H1 (cell line): ENCODE data around the gene TTLL5. TPM values are rescaled to one million over a fixed set of nuclear protein-coding genes. Genes with fewer than 3 reads are reported as not detected.

Experiments used
- CTCF ChIA-PET: fragments of 300-600 bp; sonication (Branson Sonifier 250); formaldehyde crosslinking; loops from one replicate; lab custom pipeline; 2021; ENCODE audit not compliant: partially characterized antibody; lab: Charles Lee
- POLR2A ChIA-PET: fragments of 300-600 bp; sonication (Branson Sonifier 250); formaldehyde crosslinking; loops from one replicate; lab custom pipeline; 2021; ENCODE audit warnings: inconsistent platforms; ENCODE audit not compliant: partially characterized antibody; lab: Charles Lee
- DNase-seq, 2 experiments: peaks; one replicate each; pipeline versions ENCODE4 v3.0.0 to v3.0.0-alpha.2; 2010 to 2022; ENCODE audit warnings: low spot score in 2 of 2, low read depth in 1 of 2, mixed read lengths in 1 of 2
- FAIRE-seq: peaks from 2 replicates; lab custom pipeline; 2011; peaks lifted over from hg19 to GRCh38; lab: Jason Lieb, UNC
- H2AFZ ChIP-seq: 2 replicates; pipeline ENCODE4 v1.8.1; 2012; ENCODE audit warnings: low read length, inconsistent platforms
- H2AK5ac ChIP-seq: 2 replicates; pipeline ENCODE4 v1.6.1; 2013; ENCODE audit warnings: low read depth, low read length
- H2BK120ac ChIP-seq: replicated peaks from 2 replicates; pipeline ENCODE3; 2013; ENCODE audit warnings: low read depth, low read length, inconsistent platforms
- H2BK12ac ChIP-seq: 2 replicates; pipeline ENCODE4 v1.6.1; 2013; ENCODE audit warnings: low read depth, low read length
- H2BK15ac ChIP-seq: 2 replicates; pipeline ENCODE4 v1.6.1; 2013; ENCODE audit warnings: low read length
- H2BK20ac ChIP-seq: 2 replicates; pipeline ENCODE4 v1.6.1; 2013; ENCODE audit warnings: low read length
- H2BK5ac ChIP-seq: 2 replicates; pipeline ENCODE4 v1.6.1; 2013; ENCODE audit warnings: low read depth, low read length
- H3K14ac ChIP-seq: 2 replicates; pipeline ENCODE4 v1.6.1; 2013; ENCODE audit warnings: inconsistent platforms; ENCODE audit not compliant: insufficient read length
- H3K18ac ChIP-seq: 2 replicates; pipeline ENCODE4 v1.6.1; 2013; ENCODE audit warnings: low read length; ENCODE audit errors: extremely low read depth
- H3K23ac ChIP-seq: 2 replicates; pipeline ENCODE4 v1.6.1; 2013; ENCODE audit warnings: inconsistent platforms; ENCODE audit not compliant: insufficient read length
- H3K23me2 ChIP-seq: 2 replicates; pipeline ENCODE4 v1.6.1; 2013; ENCODE audit warnings: low read depth, low read length
- H3K27ac ChIP-seq: 2 replicates; pipeline ENCODE4 v1.6.1; 2011; ENCODE audit warnings: low read depth, low read length, inconsistent platforms
- H3K27me3 ChIP-seq, 4 experiments: replicated peaks in 1 of 4; 1 replicate in 1 of 4; 2 replicates in 3 of 4; pipeline versions ENCODE4 v1.6.1 to v1.8.1; 2011 to 2013; ENCODE audit warnings: low read length in 3 of 4, mild to moderate bottlenecking in 3 of 4, inconsistent platforms in 2 of 4, mixed read lengths in 2 of 4, moderate library complexity in 1 of 4; ENCODE audit not compliant: control insufficient read depth in 3 of 4, insufficient read depth in 3 of 4; ENCODE audit errors: extremely low read depth in 1 of 4
- H3K36me3 ChIP-seq, 4 experiments: 2 replicates each; pipeline versions ENCODE4 v1.6.1 to v1.8.1; 2011 to 2013; ENCODE audit warnings: mild to moderate bottlenecking in 4 of 4, low read length in 3 of 4, moderate library complexity in 2 of 4, control low read depth in 1 of 4, inconsistent platforms in 1 of 4; ENCODE audit not compliant: insufficient read depth in 4 of 4, control insufficient read depth in 2 of 4
- H3K4ac ChIP-seq: replicated peaks from 2 replicates; pipeline ENCODE3; 2013; ENCODE audit warnings: low read length, low read depth, mixed read lengths, inconsistent platforms; ENCODE audit not compliant: insufficient read length
- H3K4me1 ChIP-seq, 4 experiments: replicated peaks in 1 of 4; 1 replicate in 1 of 4; 2 replicates in 3 of 4; pipeline versions ENCODE4 v1.6.1 to v1.8.1; 2011 to 2013; ENCODE audit warnings: low read length in 3 of 4, inconsistent platforms in 2 of 4, mixed read lengths in 1 of 4; ENCODE audit not compliant: insufficient read depth in 4 of 4, control insufficient read depth in 3 of 4
- H3K4me2 ChIP-seq, 2 experiments: 2 replicates each; pipeline versions ENCODE4 v1.6.1 to v1.8.1; 2011 to 2013; ENCODE audit warnings: low read depth in 2 of 2, low read length in 2 of 2, control low read depth in 1 of 2, inconsistent platforms in 1 of 2, mild to moderate bottlenecking in 1 of 2; ENCODE audit not compliant: insufficient read depth in 1 of 2
- H3K4me3 ChIP-seq, 4 experiments: fragments of 200-600, 300-600 bp in 1 of 4; sonication (generic), shearing (Covaris generic), sonication (Bioruptor Twin) in 1 of 4; 2 replicates each; pipeline versions ENCODE4 v1.5.1 to v1.8.1; 2011 to 2016; ENCODE audit warnings: low read length in 4 of 4, low read depth in 3 of 4, control low read depth in 2 of 4, inconsistent platforms in 2 of 4, mild to moderate bottlenecking in 2 of 4, mixed read lengths in 1 of 4, moderate library complexity in 1 of 4; ENCODE audit not compliant: insufficient read depth in 2 of 4; ENCODE audit errors: extremely low read depth in 1 of 4
- H3K56ac ChIP-seq: replicated peaks from 2 replicates; pipeline ENCODE3; 2013; ENCODE audit warnings: low read depth, mild to moderate bottlenecking, mixed read lengths, low read length, inconsistent platforms; ENCODE audit not compliant: insufficient read length
- H3K79me1 ChIP-seq: 2 replicates; pipeline ENCODE4 v1.6.1; 2013; ENCODE audit warnings: low read depth, low read length, control low read depth
- H3K79me2 ChIP-seq, 2 experiments: 2 replicates each; pipeline versions ENCODE4 v1.6.1 to v1.8.1; 2012 to 2013; ENCODE audit warnings: low read length in 2 of 2, mild to moderate bottlenecking in 2 of 2, inconsistent platforms in 1 of 2; ENCODE audit not compliant: insufficient read depth in 2 of 2, control insufficient read depth in 1 of 2
- H3K9ac ChIP-seq, 4 experiments: replicated peaks in 1 of 4; 1 replicate in 1 of 4; 2 replicates in 3 of 4; pipeline versions ENCODE4 v1.6.1 to v1.8.1; 2011 to 2013; ENCODE audit warnings: low read depth in 3 of 4, low read length in 3 of 4, control low read depth in 2 of 4, mild to moderate bottlenecking in 2 of 4, moderate library complexity in 2 of 4, inconsistent platforms in 1 of 4; ENCODE audit errors: extremely low read depth in 1 of 4
- H3K9me3 ChIP-seq, 2 experiments: 2 replicates each; pipeline versions ENCODE4 v1.6.1 to v1.8.1; 2012 to 2013; ENCODE audit warnings: mild to moderate bottlenecking in 2 of 2, moderate library complexity in 2 of 2, control low read depth in 1 of 2, inconsistent platforms in 1 of 2, low read depth in 1 of 2, low read length in 1 of 2, mixed read lengths in 1 of 2; ENCODE audit not compliant: insufficient read depth in 2 of 2
- H4K20me1 ChIP-seq, 2 experiments: replicated peaks in 1 of 2; 2 replicates each; pipeline versions ENCODE3 to v1.8.1; 2011 to 2013; ENCODE audit warnings: inconsistent platforms in 2 of 2, low read length in 2 of 2, mild to moderate bottlenecking in 1 of 2; ENCODE audit not compliant: insufficient read depth in 2 of 2, control insufficient read depth in 1 of 2
- H4K5ac ChIP-seq: 2 replicates; pipeline ENCODE4 v1.6.1; 2013; ENCODE audit warnings: low read length, low read depth, mixed read lengths, inconsistent platforms; ENCODE audit not compliant: insufficient read length
- H4K8ac ChIP-seq: 2 replicates; pipeline ENCODE4 v1.8.0; 2013; ENCODE audit warnings: mild to moderate bottlenecking, moderate library complexity, low read length, inconsistent platforms; ENCODE audit not compliant: insufficient read depth; ENCODE audit errors: extremely low read depth
- H4K91ac ChIP-seq: replicated peaks from 2 replicates; pipeline ENCODE3; 2013; ENCODE audit warnings: low read length, mixed read lengths, inconsistent platforms; ENCODE audit not compliant: insufficient read length
- CREB1 ChIP-seq: IDR thresholded peaks from 2 replicates; pipeline ENCODE4 v1.6.1; 2012; ENCODE audit warnings: inconsistent platforms
- CTCF ChIP-seq, 3 experiments: IDR thresholded peaks; 1 replicate in 2 of 3; 2 replicates in 1 of 3; pipeline versions ENCODE4 v1.5.1 to v1.6.1; 2011; ENCODE audit warnings: low read length in 3 of 3, mild to moderate bottlenecking in 3 of 3, inconsistent platforms in 2 of 3, low read depth in 1 of 3, moderate library complexity in 1 of 3; ENCODE audit not compliant: insufficient read depth in 1 of 3; ENCODE audit errors: control extremely low read depth in 1 of 3
- KDM5A ChIP-seq: fragments of 200-600 bp; IDR thresholded peaks from 2 replicates; pipeline ENCODE4 v1.7.1; 2012; ENCODE audit warnings: mild to moderate bottlenecking, low read length, inconsistent platforms, mixed read lengths
- MAX ChIP-seq: IDR thresholded peaks from 2 replicates; pipeline ENCODE4 v1.6.1; 2012; ENCODE audit warnings: inconsistent platforms
- PHF8 ChIP-seq: fragments of 200-600 bp; sonication (generic); conservative IDR thresholded peaks from 2 replicates; pipeline ENCODE4 v1.7.1; 2012; ENCODE audit warnings: low read depth, mild to moderate bottlenecking, inconsistent platforms, low read length, moderate library complexity
- TEAD4 ChIP-seq: IDR thresholded peaks from 2 replicates; pipeline ENCODE4 v1.6.1; 2012; ENCODE audit warnings: low read depth, low read length, inconsistent platforms, mixed read lengths
- WGBS, 2 experiments: shearing (Covaris generic) in 1 of 2; methylation state at CpG; one replicate each; pipeline versions ENCODE4 v1.1.6 to v1.1.7; 2013 to 2015; ENCODE audit warnings: low lambda C conversion rate in 2 of 2, mixed read lengths in 2 of 2, inconsistent platforms in 1 of 2, low coverage in 1 of 2, missing lambda C conversion rate in 1 of 2; ENCODE audit not compliant: insufficient replicate concordance in 2 of 2, insufficient coverage in 1 of 2, insufficient read length in 1 of 2; ENCODE audit errors: extremely low coverage in 1 of 2, missing lambda C conversion rate in 1 of 2; 5-methylcytosine and 5-hydroxymethylcytosine counted together
- polyA plus RNA-seq, 7 experiments: library from polyadenylated mRNA; depleted of rRNA in 3 of 7; stranded (reverse) in 5 of 7; unstranded in 2 of 7; fragments of >200 nt in 5 of 7; fragments of 200-250 nt in 2 of 7; gene quantifications; 1 replicate in 5 of 7; 2 replicates in 1 of 7; 4 replicates in 1 of 7; pipeline versions ENCODE4 v1.2.1 to v1.2.3, GENCODE V29; 2011 to 2013; ENCODE audit warnings: missing spikeins in 2 of 7, mixed read lengths in 2 of 7
- total RNA-seq: library from RNA; stranded (reverse); fragmentation: NEBNext Ultra II Directional; extraction: Animal tissue kit (Norgen Biotek cat#: 25700); gene quantifications from 2 replicates; pipeline ENCODE4 v1.2.1, GENCODE V29; 2021
- TF ChIP-seq, protein P1 (sequence below): IDR thresholded peaks from 2 replicates; pipeline ENCODE4 v1.6.1; 2011; ENCODE audit warnings: low read depth, mild to moderate bottlenecking, low read length; ENCODE audit not compliant: insufficient read depth

The TTLL5 gene
- total and polyA plus RNA-seq, 2 of the 8 experiments (the other 6 are each of a cell fraction or from before 2014, with no cell fraction given) = 16.1 to 45.9 TPM

DNA sequence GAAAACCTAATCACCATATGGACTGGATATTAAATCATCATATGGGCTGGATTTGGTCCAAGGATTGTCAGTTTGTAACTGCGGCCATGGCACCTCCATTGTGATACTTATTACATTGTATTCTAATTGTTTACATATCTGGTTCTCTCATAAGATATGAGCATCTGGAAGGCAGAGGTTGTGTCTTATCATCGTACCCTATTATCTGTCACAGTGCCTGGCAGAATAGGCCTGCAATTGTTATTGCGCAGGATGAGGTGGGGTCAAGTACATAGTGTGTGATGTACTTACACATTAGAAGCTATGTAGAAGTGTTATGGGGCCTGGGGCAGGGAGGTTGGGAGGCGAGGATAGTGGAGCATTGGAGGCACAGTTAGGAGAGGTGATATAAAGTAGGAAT, 329.3 kb downstream of the TTLL5 start:
- Histone ChIP-seq H3K27ac (no peak overlapping the region), H4K8ac (no peak overlapping the region), H2AK5ac (no peak overlapping the region), H3K79me2 (no peaks in the 10 kb centered on the region), H2BK15ac (no peak overlapping the region), H3K14ac (no peak overlapping the region), H4K5ac (no peak overlapping the region), H2BK20ac (no peak overlapping the region), H2BK12ac (no peak overlapping the region), H3K9ac (no peak overlapping the region), H3K27me3 (no peaks in the 10 kb centered on the region), H2AFZ (no peak overlapping the region), H4K91ac (no peak overlapping the region), H3K23me2 (peaks cover 2% of the 10 kb centered on the region; the same call in 1 of the 2 replicates), H2BK5ac (no peak overlapping the region), H3K4me1 (peaks cover 0 to 5% (median under 1%) of the 10 kb centered on the region in 4 experiments; a peak in 2 of 7 replicates), H3K36me3 (peaks cover 0 to 5% (median 2%) of the 10 kb centered on the region in 4 experiments; a peak in 4 of 8 replicates), H3K9me3 (no peaks in the 10 kb centered on the region), H3K4ac (no peak overlapping the region), H3K18ac (no peak overlapping the region), H3K23ac (no peak overlapping the region), H3K56ac (no peak overlapping the region), H3K4me2 (no peak overlapping the region), H2BK120ac (no peak overlapping the region), H3K4me3 (no peak overlapping the region), H3K79me1 (no peaks in the 10 kb centered on the region), H4K20me1 (no peaks in the 10 kb centered on the region)
- 83% methylated on average over 4 of the region's 4 CpGs; no CpG with 5 or more reads in 1 of the 2 experiments for WGBS, 2 experiments
- FAIRE-seq (no peak), DNase-seq (no peak)
- TF ChIP-seq TEAD4 = no peak
- no peak for TF ChIP-seq CREB1
- no peak for TF ChIP-seq CTCF (IDR thresholded peaks at IDR 0.05; ENCODE audit: control extremely low read depth in 1 of 3, insufficient read depth in 1 of 3, low read depth in 1 of 3, low read length in 3 of 3)
- TF ChIP-seq PHF8 = no peak
- TF ChIP-seq, protein P1, sequence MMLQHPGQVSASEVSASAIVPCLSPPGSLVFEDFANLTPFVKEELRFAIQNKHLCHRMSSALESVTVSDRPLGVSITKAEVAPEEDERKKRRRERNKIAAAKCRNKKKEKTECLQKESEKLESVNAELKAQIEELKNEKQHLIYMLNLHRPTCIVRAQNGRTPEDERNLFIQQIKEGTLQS = no peak
- TF ChIP-seq KDM5A = no peak
- no peak for TF ChIP-seq MAX
- ChIA-PET CTCF (interaction anchor here (0.8 kb wide), 1 partner anchor 11 kb away, joined by 5 read pairs; no protein-coding TSS in a partner anchor), POLR2A (interaction anchor here (0.9 to 1.3 kb wide), 3 partner anchors 8 to 29 kb away, joined by 3 read pairs; no protein-coding TSS in a partner anchor)
